ENCODE results near the gene CCDC91. TPM values are rescaled to one million over a fixed set of nuclear protein-coding genes. Genes with fewer than 3 reads are reported as not detected.

The CCDC91 gene
- polyA plus RNA-seq, 1 donor from 2014 or later = 11.6 TPM

DNA sequence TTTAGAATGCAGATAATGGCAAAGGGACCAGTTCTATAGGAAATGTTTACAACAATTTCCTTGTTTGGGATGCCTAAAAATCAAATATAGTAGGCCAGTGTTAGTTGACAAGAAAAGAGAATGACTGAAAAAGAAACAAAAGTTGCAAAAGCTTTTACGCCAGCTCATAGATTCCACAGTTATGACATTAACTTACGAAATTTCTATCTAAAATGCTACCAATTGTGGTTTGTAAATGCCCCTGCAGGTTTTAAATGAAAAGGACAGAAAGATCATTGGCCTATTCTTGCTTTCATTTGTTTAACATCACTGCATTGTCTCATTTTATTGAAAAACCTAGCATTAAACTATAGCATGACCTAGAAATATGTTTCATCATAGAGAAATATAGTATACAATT is 345.8 kb downstream of the CCDC91 start:
- Histone ChIP-seq H2AFZ (ENCODE audit: low read depth, low read length) (no peak overlapping the region), H3K9ac (ENCODE audit: low read length) (no peak overlapping the region), H4K20me1 (ENCODE audit: insufficient read depth) (no peaks in the 10 kb centered on the region), H3K9me2 (ENCODE audit: insufficient read depth, low read length) (no peaks in the 10 kb centered on the region), H3K4me2 (ENCODE audit: low read length) (no peak overlapping the region), H3K4me3 (ENCODE audit: low read length) (no peak overlapping the region), H3K27me3 (ENCODE audit: insufficient read depth, low read depth, low read length) (no peaks in the 10 kb centered on the region), H3K27ac (ENCODE audit: low read length) (no peak overlapping the region), H3K36me3 (ENCODE audit: insufficient read depth, low read length) (no peaks in the 10 kb centered on the region), H3K79me2 (replicated peaks; ENCODE audit: insufficient read depth, low read length) (no peaks in the 10 kb centered on the region), H3F3A (ENCODE audit: insufficient read depth, low read length, poor library complexity, severe bottlenecking) (no peaks in the 10 kb centered on the region), H3K9me3 (ENCODE audit: low read length) (no peaks in the 10 kb centered on the region)
- TF ChIP-seq POLR2AphosphoS5 (IDR thresholded peaks at IDR 0.05) (no peak), SMC3 (conservative IDR thresholded peaks at IDR 0.05; ENCODE audit: poor library complexity) (no peak), TAF1 (IDR thresholded peaks at IDR 0.05; ENCODE audit: low read depth) (no peak), RAD21 (conservative IDR thresholded peaks at IDR 0.05) (no peak), EP300 (conservative IDR thresholded peaks at IDR 0.05; ENCODE audit: poor library complexity, severe bottlenecking) (no peak)
- TF ChIP-seq, protein P1, sequence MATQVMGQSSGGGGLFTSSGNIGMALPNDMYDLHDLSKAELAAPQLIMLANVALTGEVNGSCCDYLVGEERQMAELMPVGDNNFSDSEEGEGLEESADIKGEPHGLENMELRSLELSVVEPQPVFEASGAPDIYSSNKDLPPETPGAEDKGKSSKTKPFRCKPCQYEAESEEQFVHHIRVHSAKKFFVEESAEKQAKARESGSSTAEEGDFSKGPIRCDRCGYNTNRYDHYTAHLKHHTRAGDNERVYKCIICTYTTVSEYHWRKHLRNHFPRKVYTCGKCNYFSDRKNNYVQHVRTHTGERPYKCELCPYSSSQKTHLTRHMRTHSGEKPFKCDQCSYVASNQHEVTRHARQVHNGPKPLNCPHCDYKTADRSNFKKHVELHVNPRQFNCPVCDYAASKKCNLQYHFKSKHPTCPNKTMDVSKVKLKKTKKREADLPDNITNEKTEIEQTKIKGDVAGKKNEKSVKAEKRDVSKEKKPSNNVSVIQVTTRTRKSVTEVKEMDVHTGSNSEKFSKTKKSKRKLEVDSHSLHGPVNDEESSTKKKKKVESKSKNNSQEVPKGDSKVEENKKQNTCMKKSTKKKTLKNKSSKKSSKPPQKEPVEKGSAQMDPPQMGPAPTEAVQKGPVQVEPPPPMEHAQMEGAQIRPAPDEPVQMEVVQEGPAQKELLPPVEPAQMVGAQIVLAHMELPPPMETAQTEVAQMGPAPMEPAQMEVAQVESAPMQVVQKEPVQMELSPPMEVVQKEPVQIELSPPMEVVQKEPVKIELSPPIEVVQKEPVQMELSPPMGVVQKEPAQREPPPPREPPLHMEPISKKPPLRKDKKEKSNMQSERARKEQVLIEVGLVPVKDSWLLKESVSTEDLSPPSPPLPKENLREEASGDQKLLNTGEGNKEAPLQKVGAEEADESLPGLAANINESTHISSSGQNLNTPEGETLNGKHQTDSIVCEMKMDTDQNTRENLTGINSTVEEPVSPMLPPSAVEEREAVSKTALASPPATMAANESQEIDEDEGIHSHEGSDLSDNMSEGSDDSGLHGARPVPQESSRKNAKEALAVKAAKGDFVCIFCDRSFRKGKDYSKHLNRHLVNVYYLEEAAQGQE (IDR thresholded peaks at IDR 0.05; ENCODE audit: borderline replicate concordance) = no peak
- TF ChIP-seq, protein P2, sequence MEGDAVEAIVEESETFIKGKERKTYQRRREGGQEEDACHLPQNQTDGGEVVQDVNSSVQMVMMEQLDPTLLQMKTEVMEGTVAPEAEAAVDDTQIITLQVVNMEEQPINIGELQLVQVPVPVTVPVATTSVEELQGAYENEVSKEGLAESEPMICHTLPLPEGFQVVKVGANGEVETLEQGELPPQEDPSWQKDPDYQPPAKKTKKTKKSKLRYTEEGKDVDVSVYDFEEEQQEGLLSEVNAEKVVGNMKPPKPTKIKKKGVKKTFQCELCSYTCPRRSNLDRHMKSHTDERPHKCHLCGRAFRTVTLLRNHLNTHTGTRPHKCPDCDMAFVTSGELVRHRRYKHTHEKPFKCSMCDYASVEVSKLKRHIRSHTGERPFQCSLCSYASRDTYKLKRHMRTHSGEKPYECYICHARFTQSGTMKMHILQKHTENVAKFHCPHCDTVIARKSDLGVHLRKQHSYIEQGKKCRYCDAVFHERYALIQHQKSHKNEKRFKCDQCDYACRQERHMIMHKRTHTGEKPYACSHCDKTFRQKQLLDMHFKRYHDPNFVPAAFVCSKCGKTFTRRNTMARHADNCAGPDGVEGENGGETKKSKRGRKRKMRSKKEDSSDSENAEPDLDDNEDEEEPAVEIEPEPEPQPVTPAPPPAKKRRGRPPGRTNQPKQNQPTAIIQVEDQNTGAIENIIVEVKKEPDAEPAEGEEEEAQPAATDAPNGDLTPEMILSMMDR (IDR thresholded peaks at IDR 0.05; ENCODE audit: poor library complexity, severe bottlenecking) = no peak

DNA sequence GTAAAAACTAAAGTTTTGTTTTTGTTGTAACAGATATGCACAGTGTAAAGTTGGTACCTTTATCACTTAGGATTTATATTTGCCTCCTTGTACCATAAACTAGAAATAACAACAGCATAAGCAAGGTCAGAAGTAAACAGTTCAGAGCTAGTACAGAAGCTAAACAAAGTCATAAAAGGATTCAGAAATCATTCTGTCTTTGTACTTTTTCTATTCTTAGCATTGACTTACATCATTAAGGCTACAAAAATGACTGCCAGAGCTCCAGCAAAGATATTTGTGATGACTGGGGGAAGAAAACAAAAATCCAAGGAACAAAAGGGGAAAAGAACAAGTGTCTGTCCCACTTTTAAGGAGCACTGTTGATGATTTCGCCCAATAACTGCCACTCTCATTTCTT is 347.2 kb downstream of the CCDC91 start:
- H3K79me2 ChIP-seq (replicated peaks; ENCODE audit: insufficient read depth, low read length) = no peaks in the 10 kb centered on the region
- H3F3A ChIP-seq (ENCODE audit: insufficient read depth, low read length, poor library complexity, severe bottlenecking) = no peaks in the 10 kb centered on the region
- H3K36me3 ChIP-seq (ENCODE audit: insufficient read depth, low read length) = no peaks in the 10 kb centered on the region
- no peak overlapping the region for H3K4me2 ChIP-seq (ENCODE audit: low read length)
- no peaks in the 10 kb centered on the region for H4K20me1 ChIP-seq (ENCODE audit: insufficient read depth)
- H2AFZ ChIP-seq (ENCODE audit: low read depth, low read length) = no peak overlapping the region
- no peak overlapping the region for H3K27ac ChIP-seq (ENCODE audit: low read length)
- H3K9ac ChIP-seq (ENCODE audit: low read length) = no peak overlapping the region
- no peaks in the 10 kb centered on the region for H3K9me3 ChIP-seq (ENCODE audit: low read length)
- H3K27me3 ChIP-seq (ENCODE audit: insufficient read depth, low read depth, low read length) = no peaks in the 10 kb centered on the region
- TF ChIP-seq, protein P2 (IDR thresholded peaks at IDR 0.05; ENCODE audit: poor library complexity, severe bottlenecking) = no peak
- TF ChIP-seq EP300 (conservative IDR thresholded peaks at IDR 0.05; ENCODE audit: poor library complexity, severe bottlenecking) (no peak), EZH2 (IDR thresholded peaks at IDR 0.05; ENCODE audit: borderline replicate concordance, insufficient read depth, low read length, poor library complexity, severe bottlenecking) (no peak), MXI1 (conservative IDR thresholded peaks at IDR 0.05; ENCODE audit: poor library complexity, severe bottlenecking) (no peak), TAF1 (IDR thresholded peaks at IDR 0.05; ENCODE audit: low read depth) (no peak), RAD21 (conservative IDR thresholded peaks at IDR 0.05) (no peak), SMC3 (conservative IDR thresholded peaks at IDR 0.05; ENCODE audit: poor library complexity) (no peak), POLR2AphosphoS5 (IDR thresholded peaks at IDR 0.05) (no peak)
- TF ChIP-seq, protein P1 (IDR thresholded peaks at IDR 0.05; ENCODE audit: borderline replicate concordance) = no peak
- no peak overlapping the region for H3K4me3 ChIP-seq (ENCODE audit: low read length)
- H3K9me2 ChIP-seq (ENCODE audit: insufficient read depth, low read length) = no peaks in the 10 kb centered on the region

Data from neural cell (in vitro differentiated cells).